Stimulated activated CD4-positive, alpha-beta T cell treated with anti-CD3 and anti-CD28 coated beads, Interleukin-15, amount 100 ng/mL, for 1 hour (primary cell): ENCODE data around the gene CLEC1A.
"Not testable (repeated sequence)": the region's sequence is repeated elsewhere in the genome, so short reads cannot be mapped to it uniquely, and the experiment has no call there.

Experiments
- DNase-seq, 2 donors: peaks; one replicate each; pipeline ENCODE4 v3.0.0-alpha.2; 2020; ENCODE audit warnings: low read depth in 1 of 2, low spot score in 1 of 2

Gene CLEC1A

DNA sequence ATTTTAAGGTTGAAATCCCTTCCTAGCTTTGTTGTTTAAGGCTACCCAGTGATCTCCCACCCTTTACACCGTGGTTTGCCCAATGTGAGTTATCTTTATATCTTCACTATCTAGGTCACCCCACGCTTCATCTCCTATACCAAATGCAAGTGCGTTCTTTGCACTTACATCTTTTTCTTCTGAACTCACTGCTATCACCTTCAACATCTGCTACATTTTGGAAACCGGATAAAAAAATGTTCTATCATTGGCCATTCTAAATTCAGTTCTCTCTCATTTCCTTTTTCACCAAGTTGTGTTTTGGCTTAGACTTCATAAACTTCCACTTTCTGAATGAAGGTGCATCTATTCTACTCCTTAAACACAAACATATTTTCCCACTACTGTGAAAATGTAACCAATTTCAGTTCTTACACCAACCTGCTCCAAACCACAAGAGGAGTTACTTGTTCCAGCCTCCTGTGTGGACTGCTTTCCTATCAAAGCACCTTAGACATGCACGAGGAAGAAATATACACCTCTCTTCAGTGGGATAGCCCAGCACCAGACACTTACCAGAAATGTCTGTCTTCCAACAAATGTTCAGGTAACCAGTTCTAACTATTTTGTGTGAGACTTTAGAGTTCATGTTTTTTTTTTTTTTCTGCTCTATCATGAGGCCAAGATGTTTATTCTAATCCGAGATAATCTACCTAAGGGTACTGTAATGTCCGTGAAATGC is 46.4 kb downstream of the CLEC1A start:
- no peak for DNase-seq

GRCh38 chr12:10048526-10048925 is 50.3 kb downstream of the CLEC1A start:
- DNase-seq: no peak

- no peak for DNase-seq
Observed at GRCh38 chr12:10042167-10042566, 56.6 kb downstream of the CLEC1A start.

- no peak for DNase-seq
Observed at GRCh38 chr12:10033783-10034545, 64.8 kb downstream of the CLEC1A start.

GRCh38 chr12:10031771-10032175 is 67.0 kb downstream of the CLEC1A start:
- DNase-seq: no peak

- DNase-seq: no peak
Observed at GRCh38 chr12:10031321-10031720, 67.5 kb downstream of the CLEC1A start.

GRCh38 chr12:10030446-10030845 is 68.3 kb downstream of the CLEC1A start, which contains the start of gene CLEC9A:
CLEC9A (plus strand) TSS chr12:10030682; CDS start chr12:10052688, 22,006 bp downstream.
- DNase-seq: no peak

GRCh38 chr12:10027721-10028120 is 71.1 kb downstream of the CLEC1A start:
- no peak for DNase-seq

GRCh38 chr12:10027311-10027710 is 71.5 kb downstream of the CLEC1A start:
- no peak for DNase-seq

- DNase-seq: not testable (repeated sequence)
Observed at GRCh38 chr12:10026666-10027065, 72.1 kb downstream of the CLEC1A start.

DNA sequence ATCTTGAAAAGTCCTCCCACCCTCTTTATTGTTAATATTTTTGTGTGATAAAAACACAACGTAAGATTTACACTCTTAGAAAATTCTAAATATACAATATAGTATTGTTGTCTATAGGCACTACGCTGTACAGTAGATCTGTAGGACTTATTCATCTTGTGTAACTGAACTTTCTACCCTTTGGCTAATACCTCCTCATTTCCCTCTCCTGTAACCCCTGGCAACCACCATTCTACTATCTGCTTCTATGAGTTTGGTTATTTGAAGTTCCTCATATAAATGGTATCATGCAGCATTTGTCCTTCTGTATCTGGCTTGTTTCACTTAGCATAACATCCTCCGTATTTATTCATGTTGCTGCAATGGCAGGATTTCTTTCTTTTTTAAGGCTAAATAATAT is 73.5 kb downstream of the CLEC1A start:
- DNase-seq: no peak

GRCh38 chr12:10021342-10021741 is 77.4 kb downstream of the CLEC1A start:
- no peak for DNase-seq
